SK-N-SH (cell line): ENCODE measurements around the gene TRA2B. TPM values are rescaled to one million over a fixed set of nuclear protein-coding genes. Genes with fewer than 3 reads are reported as not detected.

Source experiments
- CTCF ChIA-PET: fragments of 300-600, 350-600 bp; formaldehyde crosslinking; extraction: SDS; loops from one replicate; lab custom pipeline; 2021; lab: Yijun Ruan, JAX
- POLR2A ChIA-PET: fragments of 350-600 bp; sonication (Branson Sonifier 250); formaldehyde crosslinking; extraction: SDS; loops from one replicate; lab custom pipeline; 2020; ENCODE audit warnings: antibody characterized with exemption, inconsistent platforms; lab: Yijun Ruan, JAX
- DNase-seq: peaks from one replicate; pipeline ENCODE4 v3.0.0; 2012
- H2AFZ ChIP-seq: fragments of 200-600 bp; sonication (generic); 2 replicates; pipeline ENCODE4 v1.8.1; 2016; ENCODE audit warnings: antibody characterized with exemption, mild to moderate bottlenecking, low read depth
- H3F3A ChIP-seq: fragments of 200-600 bp; sonication (generic); replicated peaks from 2 replicates; pipeline ENCODE3; 2016; ENCODE audit warnings: antibody characterized with exemption, mild to moderate bottlenecking; ENCODE audit not compliant: insufficient read depth
- H3K27ac ChIP-seq, 2 experiments: fragments of 200-500 bp in 1 of 2; fragments of 200-600 bp in 1 of 2; sonication (Bioruptor generic) in 1 of 2; sonication (generic), shearing (Covaris generic) in 1 of 2; 2 replicates each; pipeline versions ENCODE4 v1.5.1 to v1.6.1; 2014 to 2016; ENCODE audit warnings: low read depth in 2 of 2, inconsistent platforms in 1 of 2, low read length in 1 of 2, mild to moderate bottlenecking in 1 of 2, mixed read lengths in 1 of 2
- H3K27me3 ChIP-seq: fragments of 200-600 bp; sonication (generic), shearing (Covaris generic); 2 replicates; pipeline ENCODE4 v1.6.1; 2016; ENCODE audit warnings: mixed run types; ENCODE audit not compliant: insufficient read depth
- H3K36me3 ChIP-seq, 2 experiments: fragments of 200-500 bp in 1 of 2; fragments of 200-600 bp in 1 of 2; sonication (Bioruptor generic) in 1 of 2; sonication (generic) in 1 of 2; replicated peaks in 1 of 2; 2 replicates each; pipeline versions ENCODE3 to v1.5.1; 2014 to 2016; ENCODE audit warnings: low read length in 1 of 2, mild to moderate bottlenecking in 1 of 2; ENCODE audit not compliant: insufficient read depth in 2 of 2, control insufficient read depth in 1 of 2
- H3K4me1 ChIP-seq, 2 experiments: fragments of 200-500 bp in 1 of 2; fragments of 200-600 bp in 1 of 2; sonication (Bioruptor generic) in 1 of 2; sonication (generic), shearing (Covaris generic) in 1 of 2; 2 replicates each; pipeline versions ENCODE4 v1.5.1 to v1.6.1; 2014 to 2016; ENCODE audit warnings: low read depth in 1 of 2, low read length in 1 of 2, mixed run types in 1 of 2; ENCODE audit not compliant: insufficient read depth in 2 of 2, control insufficient read depth in 1 of 2
- H3K4me2 ChIP-seq: fragments of 200-600 bp; sonication (generic), shearing (Covaris generic); 2 replicates; pipeline ENCODE4 v1.6.1; 2017; ENCODE audit warnings: mixed run types
- H3K4me3 ChIP-seq, 2 experiments: fragments of 200-500 bp in 1 of 2; fragments of 200-600 bp in 1 of 2; sonication (Bioruptor generic) in 1 of 2; sonication (generic), shearing (Covaris generic) in 1 of 2; 2 replicates each; pipeline versions ENCODE4 v1.5.1 to v1.8.1; 2014 to 2016; ENCODE audit warnings: low read depth in 2 of 2, inconsistent platforms in 1 of 2, low read length in 1 of 2, mild to moderate bottlenecking in 1 of 2, mixed read lengths in 1 of 2, moderate library complexity in 1 of 2
- H3K79me2 ChIP-seq: fragments of 200-600 bp; sonication (generic); 2 replicates; pipeline ENCODE4 v1.8.1; 2017; ENCODE audit warnings: mild to moderate bottlenecking; ENCODE audit not compliant: insufficient read depth
- H3K9ac ChIP-seq: fragments of 200-600 bp; sonication (generic); 2 replicates; pipeline ENCODE4 v1.6.1; 2017; ENCODE audit warnings: mixed run types
- H3K9me2 ChIP-seq: fragments of 200-600 bp; sonication (generic); 2 replicates; pipeline ENCODE4 v1.6.1; 2017; ENCODE audit warnings: mixed run types
- H3K9me3 ChIP-seq: fragments of 200-600 bp; sonication (generic); 2 replicates; pipeline ENCODE4 v1.6.1; 2017; ENCODE audit warnings: mixed run types, mild to moderate bottlenecking, moderate library complexity
- H4K20me1 ChIP-seq: fragments of 200-600 bp; sonication (generic); 2 replicates; pipeline ENCODE4 v1.6.1; 2017; ENCODE audit warnings: mild to moderate bottlenecking, mixed run types; ENCODE audit not compliant: insufficient read depth
- CHD2 ChIP-seq: fragments of 150-350 bp; IDR thresholded peaks from 2 replicates; pipeline ENCODE4 v1.6.1; 2018; ENCODE audit warnings: low read length; ENCODE audit not compliant: partially characterized antibody
- EP300 ChIP-seq, 2 experiments: IDR thresholded peaks; 2 replicates each; pipeline versions ENCODE4 v1.4.0 to v1.6.1; 2012; ENCODE audit warnings: borderline replicate concordance in 1 of 2, low read depth in 1 of 2, low read length in 1 of 2
- EZH2phosphoT487 ChIP-seq: fragments of 200-600 bp; sonication (generic); IDR thresholded peaks from 2 replicates; pipeline ENCODE4 v1.6.1; 2017; ENCODE audit warnings: low read depth, mixed run types, mild to moderate bottlenecking, antibody characterized with exemption, moderate library complexity, borderline replicate concordance
- FOXJ3 ChIP-seq: sonication (generic); formaldehyde crosslinking; IDR thresholded peaks from 2 replicates; pipeline ENCODE4 v1.5.1; 2020; ENCODE audit warnings: mild to moderate bottlenecking, missing genetic modification reagents
- FOXM1 ChIP-seq: IDR thresholded peaks from 2 replicates; pipeline ENCODE4 v1.4.0; 2012; ENCODE audit warnings: low read depth, mild to moderate bottlenecking
- GABPA ChIP-seq: IDR thresholded peaks from 2 replicates; pipeline ENCODE4 v1.4.0; 2012; ENCODE audit warnings: low read depth, mild to moderate bottlenecking
- GATA2 ChIP-seq: sonication (generic); formaldehyde crosslinking; IDR thresholded peaks from 2 replicates; pipeline ENCODE4 v1.5.0; 2020; ENCODE audit warnings: mild to moderate bottlenecking, missing genetic modification reagents
- MEF2A ChIP-seq: IDR thresholded peaks from 2 replicates; pipeline ENCODE4 v1.4.0; 2012; ENCODE audit warnings: low read depth, borderline replicate concordance
- NFIC ChIP-seq: IDR thresholded peaks from 2 replicates; pipeline ENCODE4 v1.4.0; 2012; ENCODE audit warnings: borderline replicate concordance
- NRF1 ChIP-seq: IDR thresholded peaks from 2 replicates; pipeline ENCODE4 v1.6.1; 2012; ENCODE audit warnings: low read depth, mild to moderate bottlenecking, low read length
- POLR2AphosphoS5 ChIP-seq: IDR thresholded peaks from 2 replicates; pipeline ENCODE4 v1.6.1; 2012; ENCODE audit warnings: low read depth, low read length
- RAD21 ChIP-seq: IDR thresholded peaks from 2 replicates; pipeline ENCODE4 v1.6.1; 2012; ENCODE audit warnings: mild to moderate bottlenecking, low read length
- RCOR1 ChIP-seq: fragments of 150-350 bp; IDR thresholded peaks from 2 replicates; pipeline ENCODE4 v1.6.1; 2017; ENCODE audit warnings: antibody characterized with exemption, low read length
- RFX5 ChIP-seq: IDR thresholded peaks from 2 replicates; pipeline ENCODE4 v1.6.1; 2012; ENCODE audit warnings: mild to moderate bottlenecking, improper control_type of control experiment, low read length
- RXRA ChIP-seq: IDR thresholded peaks from 2 replicates; pipeline ENCODE4 v1.4.0; 2012; ENCODE audit warnings: low read depth, mild to moderate bottlenecking, borderline replicate concordance
- SIN3A ChIP-seq: IDR thresholded peaks from 2 replicates; pipeline ENCODE4 v1.6.1; 2012; ENCODE audit warnings: low read depth, mild to moderate bottlenecking, low read length, moderate library complexity, borderline replicate concordance
- SMC3 ChIP-seq: IDR thresholded peaks from 2 replicates; pipeline ENCODE4 v1.6.1; 2012; ENCODE audit warnings: low read depth, low read length, improper control_type of control experiment
- TAF1 ChIP-seq: IDR thresholded peaks from 2 replicates; pipeline ENCODE4 v1.6.1; 2012; ENCODE audit warnings: low read depth, mild to moderate bottlenecking, low read length, moderate library complexity, borderline replicate concordance
- TCF12 ChIP-seq: IDR thresholded peaks from 2 replicates; pipeline ENCODE4 v1.4.0; 2012
- TEAD4 ChIP-seq: IDR thresholded peaks from 2 replicates; pipeline ENCODE4 v1.4.0; 2012; ENCODE audit warnings: mild to moderate bottlenecking, borderline replicate concordance; ENCODE audit not compliant: insufficient read depth
- YY1 ChIP-seq: IDR thresholded peaks from 2 replicates; pipeline ENCODE4 v1.4.0; 2012; ENCODE audit warnings: low read depth, mild to moderate bottlenecking
- WGBS: methylation state at CpG from one replicate; pipeline ENCODE4 v1.1.6; 2017; ENCODE audit warnings: low lambda C conversion rate; 5-methylcytosine and 5-hydroxymethylcytosine counted together
- polyA plus RNA-seq, 3 experiments: library from polyadenylated mRNA; depleted of rRNA; stranded (reverse); fragments of >200 nt; gene quantifications; 2 replicates each; pipeline ENCODE4 v1.2.3, GENCODE V29; 2012
- TF ChIP-seq, protein P1 (sequence below): IDR thresholded peaks from 2 replicates; pipeline ENCODE4 v1.4.0; 2012; ENCODE audit warnings: low read depth
- TF ChIP-seq, protein P2 (sequence below): fragments of 150-350 bp; IDR thresholded peaks from 2 replicates; pipeline ENCODE4 v1.6.1; 2017; ENCODE audit warnings: antibody characterized with exemption, low read length, low read depth, borderline replicate concordance
- TF ChIP-seq, protein P3 (sequence below): IDR thresholded peaks from 2 replicates; pipeline ENCODE4 v1.6.1; 2012; ENCODE audit warnings: mild to moderate bottlenecking, low read depth, low read length, moderate library complexity
- TF ChIP-seq, protein P4 (sequence below): fragments of 150-350 bp; IDR thresholded peaks from 2 replicates; pipeline ENCODE4 v1.6.1; 2016; ENCODE audit warnings: mild to moderate bottlenecking, low read depth, low read length

The TRA2B gene
- polyA plus RNA-seq, 1 of the 3 experiments (the other 2 are of a cell fraction): 212 TPM

DNA sequence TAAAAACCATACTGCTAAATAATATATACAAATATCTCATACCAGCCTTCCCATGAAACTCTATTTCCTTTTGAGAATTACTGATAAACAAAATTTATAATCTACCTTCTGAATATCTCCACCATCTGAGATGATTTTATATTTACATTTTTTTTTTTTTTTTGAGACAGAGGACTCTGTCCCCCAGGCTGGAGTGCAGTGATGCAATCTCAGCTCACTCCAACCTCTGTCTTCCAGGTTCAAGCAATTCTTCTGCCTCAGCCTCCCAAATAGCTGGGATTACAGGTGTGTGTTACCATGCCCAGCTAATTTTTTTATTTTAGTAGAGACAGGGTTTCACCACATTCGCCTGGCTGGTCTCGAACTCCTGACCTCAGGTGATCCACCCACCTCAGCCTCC lies 70.2 kb downstream of the TRA2B start:
- POLR2A ChIA-PET: no interaction called here

DNA sequence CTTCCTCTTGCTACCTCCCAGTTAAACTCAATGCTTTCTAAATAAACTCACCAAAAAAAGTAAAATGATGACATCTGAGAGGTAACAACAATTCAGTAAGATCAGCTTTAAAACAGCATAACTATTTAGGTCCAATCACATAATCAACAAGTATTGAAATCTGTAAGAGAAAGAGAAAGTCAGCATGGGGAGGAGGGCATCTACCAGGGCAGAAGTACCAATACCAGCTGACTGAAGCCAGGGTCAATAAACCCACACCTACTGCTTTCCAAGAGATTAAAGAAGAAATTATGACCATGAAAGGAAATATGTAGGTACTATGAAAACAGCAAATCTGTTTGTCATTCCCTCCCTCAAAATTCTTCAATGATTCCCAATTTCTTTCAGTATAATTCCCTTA lies 70.8 kb downstream of the TRA2B start:
- Histone ChIP-seq H3K79me2 (no peaks in the 10 kb centered on the region), H3K9me3 (no peaks in the 10 kb centered on the region), H3K9ac (no peak overlapping the region), H3K4me3 (no peak overlapping the region), H3F3A (no peaks in the 10 kb centered on the region), H2AFZ (no peak overlapping the region), H3K36me3 (no peaks in the 10 kb centered on the region), H3K27me3 (peaks cover 8% of the 10 kb centered on the region; the same call in 1 of the 2 replicates), H4K20me1 (no peaks in the 10 kb centered on the region), H3K4me2 (no peak overlapping the region), H3K4me1 (no peaks in the 10 kb centered on the region), H3K27ac (no peak overlapping the region), H3K9me2 (no peaks in the 10 kb centered on the region)
- no peak for TF ChIP-seq GATA2
- TF ChIP-seq TEAD4: no peak
- TF ChIP-seq POLR2AphosphoS5: no peak
- no peak for TF ChIP-seq RXRA
- TF ChIP-seq SIN3A: no peak
- TF ChIP-seq, protein P1, sequence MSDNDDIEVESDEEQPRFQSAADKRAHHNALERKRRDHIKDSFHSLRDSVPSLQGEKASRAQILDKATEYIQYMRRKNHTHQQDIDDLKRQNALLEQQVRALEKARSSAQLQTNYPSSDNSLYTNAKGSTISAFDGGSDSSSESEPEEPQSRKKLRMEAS: no peak
- no peak for TF ChIP-seq EZH2phosphoT487
- TF ChIP-seq RFX5: no peak
- no peak for TF ChIP-seq FOXJ3
- TF ChIP-seq NRF1: no peak
- no peak for TF ChIP-seq SMC3
- no peak for TF ChIP-seq CHD2
- TF ChIP-seq RCOR1: no peak
- TF ChIP-seq, protein P2, sequence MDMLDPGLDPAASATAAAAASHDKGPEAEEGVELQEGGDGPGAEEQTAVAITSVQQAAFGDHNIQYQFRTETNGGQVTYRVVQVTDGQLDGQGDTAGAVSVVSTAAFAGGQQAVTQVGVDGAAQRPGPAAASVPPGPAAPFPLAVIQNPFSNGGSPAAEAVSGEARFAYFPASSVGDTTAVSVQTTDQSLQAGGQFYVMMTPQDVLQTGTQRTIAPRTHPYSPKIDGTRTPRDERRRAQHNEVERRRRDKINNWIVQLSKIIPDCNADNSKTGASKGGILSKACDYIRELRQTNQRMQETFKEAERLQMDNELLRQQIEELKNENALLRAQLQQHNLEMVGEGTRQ: no peak
- no peak for TF ChIP-seq GABPA
- TF ChIP-seq, protein P3, sequence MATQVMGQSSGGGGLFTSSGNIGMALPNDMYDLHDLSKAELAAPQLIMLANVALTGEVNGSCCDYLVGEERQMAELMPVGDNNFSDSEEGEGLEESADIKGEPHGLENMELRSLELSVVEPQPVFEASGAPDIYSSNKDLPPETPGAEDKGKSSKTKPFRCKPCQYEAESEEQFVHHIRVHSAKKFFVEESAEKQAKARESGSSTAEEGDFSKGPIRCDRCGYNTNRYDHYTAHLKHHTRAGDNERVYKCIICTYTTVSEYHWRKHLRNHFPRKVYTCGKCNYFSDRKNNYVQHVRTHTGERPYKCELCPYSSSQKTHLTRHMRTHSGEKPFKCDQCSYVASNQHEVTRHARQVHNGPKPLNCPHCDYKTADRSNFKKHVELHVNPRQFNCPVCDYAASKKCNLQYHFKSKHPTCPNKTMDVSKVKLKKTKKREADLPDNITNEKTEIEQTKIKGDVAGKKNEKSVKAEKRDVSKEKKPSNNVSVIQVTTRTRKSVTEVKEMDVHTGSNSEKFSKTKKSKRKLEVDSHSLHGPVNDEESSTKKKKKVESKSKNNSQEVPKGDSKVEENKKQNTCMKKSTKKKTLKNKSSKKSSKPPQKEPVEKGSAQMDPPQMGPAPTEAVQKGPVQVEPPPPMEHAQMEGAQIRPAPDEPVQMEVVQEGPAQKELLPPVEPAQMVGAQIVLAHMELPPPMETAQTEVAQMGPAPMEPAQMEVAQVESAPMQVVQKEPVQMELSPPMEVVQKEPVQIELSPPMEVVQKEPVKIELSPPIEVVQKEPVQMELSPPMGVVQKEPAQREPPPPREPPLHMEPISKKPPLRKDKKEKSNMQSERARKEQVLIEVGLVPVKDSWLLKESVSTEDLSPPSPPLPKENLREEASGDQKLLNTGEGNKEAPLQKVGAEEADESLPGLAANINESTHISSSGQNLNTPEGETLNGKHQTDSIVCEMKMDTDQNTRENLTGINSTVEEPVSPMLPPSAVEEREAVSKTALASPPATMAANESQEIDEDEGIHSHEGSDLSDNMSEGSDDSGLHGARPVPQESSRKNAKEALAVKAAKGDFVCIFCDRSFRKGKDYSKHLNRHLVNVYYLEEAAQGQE: no peak
- TF ChIP-seq EP300 (IDR thresholded peaks at IDR 0.05; ENCODE audit: borderline replicate concordance in 1 of 2, low read depth in 1 of 2, low read length in 1 of 2): no peak
- ChIA-PET POLR2A (no interaction called here), CTCF (no interaction called here)
- DNase-seq: no peak

More for the DNA sequence above, 70.2 kb downstream of the TRA2B start:
- H3K9me3 ChIP-seq: no peaks in the 10 kb centered on the region
- H3K9ac ChIP-seq: no peak overlapping the region
- no peak for TF ChIP-seq TEAD4
- no peak for TF ChIP-seq RXRA
- TF ChIP-seq GATA2: no peak
- no peak for TF ChIP-seq SIN3A
- TF ChIP-seq YY1: no peak
- no peak for TF ChIP-seq TAF1
- no peak for TF ChIP-seq FOXJ3
- TF ChIP-seq FOXM1: no peak
- TF ChIP-seq NFIC: no peak
- no peak for TF ChIP-seq RAD21
- no peak for TF ChIP-seq EZH2phosphoT487
- TF ChIP-seq NRF1: no peak
- TF ChIP-seq, protein P4, sequence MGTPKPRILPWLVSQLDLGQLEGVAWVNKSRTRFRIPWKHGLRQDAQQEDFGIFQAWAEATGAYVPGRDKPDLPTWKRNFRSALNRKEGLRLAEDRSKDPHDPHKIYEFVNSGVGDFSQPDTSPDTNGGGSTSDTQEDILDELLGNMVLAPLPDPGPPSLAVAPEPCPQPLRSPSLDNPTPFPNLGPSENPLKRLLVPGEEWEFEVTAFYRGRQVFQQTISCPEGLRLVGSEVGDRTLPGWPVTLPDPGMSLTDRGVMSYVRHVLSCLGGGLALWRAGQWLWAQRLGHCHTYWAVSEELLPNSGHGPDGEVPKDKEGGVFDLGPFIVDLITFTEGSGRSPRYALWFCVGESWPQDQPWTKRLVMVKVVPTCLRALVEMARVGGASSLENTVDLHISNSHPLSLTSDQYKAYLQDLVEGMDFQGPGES: no peak
- TF ChIP-seq MEF2A: no peak
- TF ChIP-seq TCF12: no peak
- TF ChIP-seq, all 33 proteins: peak for 0
- Histone ChIP-seq H4K20me1 (no peaks in the 10 kb centered on the region), H3K79me2 (no peaks in the 10 kb centered on the region), H3K4me2 (no peak overlapping the region), H3K27ac (no peak overlapping the region), H3K4me3 (no peak overlapping the region), H2AFZ (no peak overlapping the region), H3K9me2 (no peaks in the 10 kb centered on the region), H3K27me3 (peaks cover 8% of the 10 kb centered on the region; the same call in 1 of the 2 replicates), H3K36me3 (no peaks in the 10 kb centered on the region), H3K4me1 (no peaks in the 10 kb centered on the region), H3F3A (no peaks in the 10 kb centered on the region)
- CTCF ChIA-PET: no interaction called here
- DNase-seq: no peak
- WGBS: 38% methylated on average over 2 of the region's 2 CpGs
